ENCODE results near the gene SPIC.

SPIC gene

DNA sequence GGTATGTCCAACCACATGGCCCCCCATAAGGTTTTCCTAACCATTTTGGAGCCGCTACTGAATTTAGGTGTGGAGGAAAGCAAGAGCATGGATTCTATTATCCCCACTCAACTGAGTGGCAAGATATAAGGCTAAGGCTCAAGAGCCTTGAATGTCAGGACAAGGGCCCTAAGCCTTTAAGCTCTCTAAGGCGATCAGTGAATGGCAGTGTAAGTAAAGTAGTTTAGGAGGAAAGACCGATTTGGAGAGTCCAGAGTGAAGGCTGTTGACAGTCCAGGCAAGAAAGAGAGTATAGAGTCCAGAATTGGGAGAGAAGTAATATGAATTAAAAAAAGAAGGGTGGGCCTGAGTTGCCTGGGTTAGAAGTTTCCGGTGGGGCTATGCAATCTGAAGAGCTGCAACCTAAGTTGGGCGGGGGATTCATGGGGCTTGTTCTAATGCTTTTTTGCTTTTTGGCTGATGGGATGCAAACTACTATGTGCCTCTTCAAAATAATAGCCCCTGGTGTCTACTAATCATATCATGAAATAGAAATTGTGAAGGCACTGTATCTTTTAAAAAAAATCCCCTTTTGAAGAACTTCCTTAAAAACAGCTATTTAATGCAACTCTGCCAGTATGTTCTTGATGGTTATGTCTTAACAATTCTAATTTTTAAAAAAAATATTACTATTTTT lies at the start of gene SPIC:
TSS of gene SPIC (plus strand) at position 626 of the 676 bp plus-strand sequence. CDS start 1,569 bp downstream, outside the sequence.
- DNase-seq (ENCODE audit: low read depth, low spot score): no peak
- in situ Hi-C loops (cut with HindIII; ENCODE audit: low sequenced_read_pairs): no loop called here
- TF ChIP-seq, protein P1, sequence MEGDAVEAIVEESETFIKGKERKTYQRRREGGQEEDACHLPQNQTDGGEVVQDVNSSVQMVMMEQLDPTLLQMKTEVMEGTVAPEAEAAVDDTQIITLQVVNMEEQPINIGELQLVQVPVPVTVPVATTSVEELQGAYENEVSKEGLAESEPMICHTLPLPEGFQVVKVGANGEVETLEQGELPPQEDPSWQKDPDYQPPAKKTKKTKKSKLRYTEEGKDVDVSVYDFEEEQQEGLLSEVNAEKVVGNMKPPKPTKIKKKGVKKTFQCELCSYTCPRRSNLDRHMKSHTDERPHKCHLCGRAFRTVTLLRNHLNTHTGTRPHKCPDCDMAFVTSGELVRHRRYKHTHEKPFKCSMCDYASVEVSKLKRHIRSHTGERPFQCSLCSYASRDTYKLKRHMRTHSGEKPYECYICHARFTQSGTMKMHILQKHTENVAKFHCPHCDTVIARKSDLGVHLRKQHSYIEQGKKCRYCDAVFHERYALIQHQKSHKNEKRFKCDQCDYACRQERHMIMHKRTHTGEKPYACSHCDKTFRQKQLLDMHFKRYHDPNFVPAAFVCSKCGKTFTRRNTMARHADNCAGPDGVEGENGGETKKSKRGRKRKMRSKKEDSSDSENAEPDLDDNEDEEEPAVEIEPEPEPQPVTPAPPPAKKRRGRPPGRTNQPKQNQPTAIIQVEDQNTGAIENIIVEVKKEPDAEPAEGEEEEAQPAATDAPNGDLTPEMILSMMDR (IDR thresholded peaks at IDR 0.05; ENCODE audit: low read depth, low read length): no peak
- no peak within 1 kb of the TSS for H3K4me3 ChIP-seq (ENCODE audit: low read depth, low read length)

DNA sequence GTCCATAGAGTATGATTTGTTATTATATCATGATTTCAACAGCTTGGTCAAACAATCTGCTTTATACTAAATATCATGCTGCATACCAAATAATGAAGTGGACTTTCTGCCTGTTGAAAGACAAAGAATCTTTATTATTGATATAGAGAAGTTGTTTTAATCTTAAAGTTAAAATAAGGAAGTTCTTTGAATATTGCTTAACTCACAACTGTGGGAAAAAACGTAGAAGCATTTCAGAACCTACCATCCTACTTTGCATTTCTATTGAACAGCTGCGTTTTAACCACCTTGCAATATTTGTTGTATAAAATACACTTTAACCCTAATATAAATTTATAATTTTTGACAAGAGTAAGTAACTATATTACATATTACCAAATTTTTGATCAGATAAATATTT lies 44.7 kb upstream of the SPIC start:
- no peak for DNase-seq (ENCODE audit: low read depth, low spot score)
- in situ Hi-C loops (cut with HindIII; ENCODE audit: low sequenced_read_pairs): no loop called here
- TF ChIP-seq, protein P1 (IDR thresholded peaks at IDR 0.05; ENCODE audit: low read depth, low read length): no peak
- no peak overlapping the region for H3K4me3 ChIP-seq (ENCODE audit: low read depth, low read length)

DNA sequence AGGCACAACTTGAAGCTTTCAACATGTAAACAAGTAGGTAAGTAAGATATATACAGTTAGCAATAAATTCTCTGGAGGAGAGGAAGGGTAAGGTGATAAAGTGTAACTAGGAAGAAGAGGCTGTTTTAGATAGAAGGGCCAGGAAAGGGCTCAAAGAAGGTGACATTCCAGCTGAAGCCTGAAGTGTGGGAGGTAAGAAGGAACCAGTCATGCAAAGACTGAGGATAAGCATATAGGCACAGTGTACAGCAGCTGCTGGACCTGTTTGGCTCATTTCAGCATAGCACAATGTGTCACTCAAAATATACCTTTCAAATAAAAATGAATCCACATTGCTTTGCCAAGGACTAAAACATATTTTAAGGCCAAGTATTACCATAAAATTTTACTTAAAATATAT lies 39.0 kb upstream of the SPIC start:
- in situ Hi-C loops (cut with HindIII; ENCODE audit: low sequenced_read_pairs): no loop called here
- TF ChIP-seq, protein P1 (IDR thresholded peaks at IDR 0.05; ENCODE audit: low read depth, low read length): no peak
- H3K4me3 ChIP-seq (ENCODE audit: low read depth, low read length): no peak overlapping the region
- no peak for DNase-seq (ENCODE audit: low read depth, low spot score)

DNA sequence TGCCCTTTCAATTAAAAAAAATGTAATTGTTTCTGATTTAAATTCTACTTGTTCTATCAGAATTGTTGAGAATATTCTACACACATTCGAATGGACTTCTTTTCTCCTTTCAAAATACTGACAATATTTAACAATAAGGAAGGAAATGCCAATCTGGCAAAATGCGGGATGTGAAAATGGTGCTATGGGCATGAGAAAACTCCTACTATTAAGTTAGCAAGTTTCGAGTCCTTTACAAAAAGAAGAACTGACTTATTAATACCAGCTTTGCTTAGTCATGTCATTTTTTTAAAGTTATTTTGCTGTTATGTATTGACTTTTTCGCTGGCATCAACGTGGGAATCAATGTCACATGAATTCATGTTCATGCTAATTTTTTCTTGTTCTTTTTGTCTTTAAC lies 35.9 kb upstream of the SPIC start:
- TF ChIP-seq, protein P1 (IDR thresholded peaks at IDR 0.05; ENCODE audit: low read depth, low read length): no peak
- in situ Hi-C loops (cut with HindIII; ENCODE audit: low sequenced_read_pairs): no loop called here
- H3K4me3 ChIP-seq (ENCODE audit: low read depth, low read length): no peak overlapping the region
- no peak for DNase-seq (ENCODE audit: low read depth, low spot score)

DNA sequence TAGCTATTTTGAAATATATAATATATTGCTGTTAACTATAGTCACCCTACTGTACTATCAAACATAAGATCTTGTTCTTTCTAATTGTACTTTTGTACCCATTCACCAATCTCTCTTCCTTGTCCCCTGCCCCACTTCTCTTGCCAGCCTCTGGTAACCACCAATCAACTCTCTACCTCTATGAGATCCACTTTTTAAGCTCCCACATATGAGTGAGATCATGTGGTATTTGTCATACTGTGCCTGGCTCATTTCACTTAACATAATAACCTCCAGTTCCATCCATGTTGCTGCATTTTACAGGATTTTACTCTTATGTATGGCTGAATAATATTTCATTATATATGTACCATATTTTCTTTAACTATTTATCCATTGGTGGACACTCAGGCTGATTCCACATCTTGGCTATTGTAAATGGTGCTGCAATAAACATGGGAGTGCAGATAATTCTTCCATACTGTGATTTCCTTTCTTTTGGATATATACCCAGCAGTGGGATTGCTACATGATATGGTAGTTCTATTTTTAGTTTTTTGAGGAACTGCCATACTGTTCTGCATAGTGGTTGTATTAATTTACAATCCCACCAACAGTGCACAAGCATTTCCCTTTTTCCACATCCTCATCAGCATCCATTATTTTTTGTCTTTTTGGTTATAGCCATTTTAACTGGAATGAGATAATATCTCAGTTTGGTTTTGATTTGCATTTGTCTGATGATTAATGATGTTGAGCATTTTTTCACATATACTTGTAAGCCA lies 33.5 kb upstream of the SPIC start:
- no peak overlapping the region for H3K4me3 ChIP-seq (ENCODE audit: low read depth, low read length)
- in situ Hi-C loops (cut with HindIII; ENCODE audit: low sequenced_read_pairs): no loop called here
- TF ChIP-seq, protein P1 (IDR thresholded peaks at IDR 0.05; ENCODE audit: low read depth, low read length): no peak
- DNase-seq (ENCODE audit: low read depth, low spot score): no peak

- TF ChIP-seq, protein P1 (IDR thresholded peaks at IDR 0.05; ENCODE audit: low read depth, low read length): no peak
- in situ Hi-C loops (cut with HindIII; ENCODE audit: low sequenced_read_pairs): no loop called here
- DNase-seq (ENCODE audit: low read depth, low spot score): no peak
- no peak overlapping the region for H3K4me3 ChIP-seq (ENCODE audit: low read depth, low read length)
These were observed 19.5 kb upstream of the SPIC start for GRCh38 chr12:101455685-101456084.

Data from astrocyte of the spinal cord (primary cell).